Thyroid gland (tissue), 4 donors: ENCODE results near the gene DAAM2. TPM values are rescaled to one million over a fixed set of nuclear protein-coding genes. Genes with fewer than 3 reads are reported as not detected.

Source experiments
- DNase-seq, 2 donors: peaks; one replicate each; pipeline ENCODE4 v3.0.0-alpha.2; 2019
- H3K27ac ChIP-seq, 3 donors: fragments of 200-600 bp; sonication (generic); 1 replicate in 2 of 3; 2 replicates in 1 of 3; pipeline ENCODE4 v1.5.1; 2016 to 2019; ENCODE audit warnings: mild to moderate bottlenecking in 1 of 3, moderate library complexity in 1 of 3
- H3K27me3 ChIP-seq: fragments of 200-600 bp; sonication (generic); one replicate; pipeline ENCODE4 v1.5.1; 2019
- H3K36me3 ChIP-seq, 2 donors: fragments of 200-600 bp; sonication (generic); one replicate each; pipeline ENCODE4 v1.5.1; 2016 to 2019
- H3K4me1 ChIP-seq, 2 donors: fragments of 200-600 bp; sonication (generic); one replicate each; pipeline ENCODE4 v1.5.1; 2017 to 2019
- H3K4me3 ChIP-seq, 3 donors: fragments of 200-600 bp; sonication (generic); replicated peaks in 1 of 3; 1 replicate in 2 of 3; 2 replicates in 1 of 3; pipeline ENCODE4 v1.5.1; 2016; ENCODE audit warnings: mild to moderate bottlenecking in 1 of 3
- H3K9me3 ChIP-seq: fragments of 200-600 bp; sonication (generic); one replicate; pipeline ENCODE4 v1.5.1; 2017
- POLR2A ChIP-seq, 2 donors: fragments of 450-650 bp; IDR thresholded peaks; one replicate each; pipeline ENCODE4 v1.6.1; 2017; ENCODE audit warnings: antibody characterized with exemption in 2 of 2, mild to moderate bottlenecking in 2 of 2, moderate library complexity in 1 of 2
- WGBS, 2 donors: methylation state at CpG; one replicate each; pipeline ENCODE4 v1.1.5; 2017; 5-methylcytosine and 5-hydroxymethylcytosine counted together
- intact Hi-C: fragments of 100-400 bp; cut with DNase I; formaldehyde crosslinking; loops from one replicate; pipeline ENCODE4 v1.15.1; 2023
- total RNA-seq, 4 donors: library from RNA; depleted of rRNA; stranded (reverse); fragments of >200 nt; gene quantifications; one replicate each; pipeline ENCODE4 v1.2.3, GENCODE V29; 2016
- TF ChIP-seq, protein P1 (sequence below), 6 experiments: fragments of 200-600 bp in 3 of 6; fragments of 450-650 bp in 3 of 6; sonication (generic) in 3 of 6; IDR thresholded peaks; one replicate each; pipeline ENCODE4 v1.5.1; 2016 to 2019; ENCODE audit warnings: antibody characterized with exemption in 6 of 6, mild to moderate bottlenecking in 2 of 6, inconsistent platforms in 1 of 6, moderate library complexity in 1 of 6

DAAM2 gene
- total RNA-seq, 4 donors from 2014 or later = 17.8 to 37.0 (median 23.8) TPM

DNA sequence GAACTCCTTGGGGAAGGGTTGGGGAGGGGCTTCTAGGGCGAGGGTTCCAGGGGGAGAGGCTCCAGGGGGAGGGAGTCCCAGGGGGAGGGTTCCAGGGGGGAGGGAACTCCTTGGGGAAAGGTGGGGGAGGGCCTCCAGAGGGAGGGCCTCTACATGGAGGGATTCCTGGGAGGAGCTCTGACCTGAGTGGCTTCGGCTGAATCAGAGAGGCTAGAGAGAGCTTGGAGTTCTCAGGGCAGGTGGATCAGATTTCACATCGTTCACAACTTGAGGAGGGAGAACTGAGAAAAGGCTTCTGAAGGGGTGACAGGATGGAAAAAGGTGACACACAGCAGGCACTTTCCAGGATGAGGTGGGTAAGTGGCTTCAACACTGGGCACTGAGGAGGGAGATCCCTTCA lies 49.1 kb downstream of the DAAM2 start:
- Histone ChIP-seq H3K9me3 (no peaks in the 10 kb centered on the region), H3K36me3 (no peaks in the 10 kb centered on the region), H3K4me3 (no peak overlapping the region), H3K4me1 (peaks cover 11 to 16% of the 10 kb centered on the region in 2 donors), H3K27ac (peak overlapping the region in 2 of 3 donors; percentile 53 to 63), H3K27me3 (no peaks in the 10 kb centered on the region)
- DNase-seq = peak; percentile 21 to 33
- intact Hi-C loops = no loop called here
- 15 to 16% methylated on average over 2 to 3 of the region's 3 CpGs for WGBS, 2 donors
- TF ChIP-seq POLR2A (IDR thresholded peaks at IDR 0.05) = no peak
- TF ChIP-seq, protein P1, sequence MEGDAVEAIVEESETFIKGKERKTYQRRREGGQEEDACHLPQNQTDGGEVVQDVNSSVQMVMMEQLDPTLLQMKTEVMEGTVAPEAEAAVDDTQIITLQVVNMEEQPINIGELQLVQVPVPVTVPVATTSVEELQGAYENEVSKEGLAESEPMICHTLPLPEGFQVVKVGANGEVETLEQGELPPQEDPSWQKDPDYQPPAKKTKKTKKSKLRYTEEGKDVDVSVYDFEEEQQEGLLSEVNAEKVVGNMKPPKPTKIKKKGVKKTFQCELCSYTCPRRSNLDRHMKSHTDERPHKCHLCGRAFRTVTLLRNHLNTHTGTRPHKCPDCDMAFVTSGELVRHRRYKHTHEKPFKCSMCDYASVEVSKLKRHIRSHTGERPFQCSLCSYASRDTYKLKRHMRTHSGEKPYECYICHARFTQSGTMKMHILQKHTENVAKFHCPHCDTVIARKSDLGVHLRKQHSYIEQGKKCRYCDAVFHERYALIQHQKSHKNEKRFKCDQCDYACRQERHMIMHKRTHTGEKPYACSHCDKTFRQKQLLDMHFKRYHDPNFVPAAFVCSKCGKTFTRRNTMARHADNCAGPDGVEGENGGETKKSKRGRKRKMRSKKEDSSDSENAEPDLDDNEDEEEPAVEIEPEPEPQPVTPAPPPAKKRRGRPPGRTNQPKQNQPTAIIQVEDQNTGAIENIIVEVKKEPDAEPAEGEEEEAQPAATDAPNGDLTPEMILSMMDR (IDR thresholded peaks at IDR 0.05) = no peak

DNA sequence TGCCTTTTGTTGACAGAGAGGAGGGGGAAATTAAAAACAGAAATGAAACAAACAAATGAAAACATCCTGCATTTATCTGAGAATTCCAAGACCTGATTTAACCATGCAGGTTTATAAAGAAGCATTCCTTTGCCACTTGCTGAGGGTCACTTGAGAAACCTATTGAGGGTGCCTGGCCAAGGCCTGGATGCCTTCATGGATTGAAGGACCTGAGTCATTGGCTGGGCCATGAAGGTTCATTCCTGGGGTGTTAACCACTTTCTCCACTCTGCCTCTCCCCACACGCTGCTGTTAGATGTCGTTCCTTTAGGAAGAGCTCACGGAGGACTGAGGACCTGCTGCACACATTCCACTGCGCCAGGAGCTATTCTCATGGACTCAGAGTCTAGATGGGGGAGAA lies 49.7 kb downstream of the DAAM2 start:
- no peaks in the 10 kb centered on the region for H3K9me3 ChIP-seq
- 22 to 44% methylated on average over 4 of the region's 4 CpGs for WGBS, 2 donors
- no peak overlapping the region for H3K4me3 ChIP-seq
- TF ChIP-seq, protein P1 (IDR thresholded peaks at IDR 0.05) = no peak
- no peak for TF ChIP-seq POLR2A (IDR thresholded peaks at IDR 0.05)
- H3K27ac ChIP-seq = peak overlapping the region; percentile 31 to 63 (median 53)
- H3K36me3 ChIP-seq = no peaks in the 10 kb centered on the region
- peaks cover 11 to 18% of the 10 kb centered on the region in 2 donors for H3K4me1 ChIP-seq
- no peaks in the 10 kb centered on the region for H3K27me3 ChIP-seq
- peak; percentile 76 to 81 for DNase-seq
- intact Hi-C loops = no loop called here

DNA sequence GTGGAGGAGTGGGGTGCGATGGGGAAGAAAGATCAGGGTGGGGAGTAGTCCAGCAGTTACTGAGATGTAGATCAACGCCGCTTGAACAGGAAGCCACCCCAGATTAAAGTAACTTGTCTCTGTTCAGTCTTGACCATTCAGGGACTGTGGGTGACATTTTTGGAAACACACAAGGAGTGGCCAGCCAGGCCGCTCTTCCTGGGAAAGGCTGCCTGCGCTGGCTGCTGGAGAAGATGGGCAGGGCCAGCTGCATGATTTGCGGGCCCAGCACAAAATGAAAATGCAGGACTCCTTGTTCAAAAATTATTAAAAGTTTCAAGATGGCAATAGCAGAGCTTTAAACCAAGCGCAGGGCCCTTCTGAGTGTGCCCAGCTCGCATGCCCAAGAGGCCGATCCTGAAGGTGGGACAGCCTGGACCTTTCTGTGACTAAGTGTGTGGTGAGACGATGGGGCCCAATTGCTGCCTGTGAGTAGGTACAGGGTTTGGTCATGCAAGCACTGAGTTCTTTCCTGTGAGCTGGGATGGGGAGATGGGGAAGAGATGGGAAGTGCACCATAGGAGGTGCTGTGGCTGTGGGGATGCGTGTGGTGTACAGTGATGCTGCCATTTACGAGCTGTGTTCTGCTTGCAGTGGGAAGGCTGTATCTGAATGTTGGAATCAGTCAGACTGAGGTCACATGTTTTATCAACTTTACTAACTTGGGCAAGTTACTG lies 51.3 kb downstream of the DAAM2 start:
- H3K9me3 ChIP-seq = no peaks in the 10 kb centered on the region
- H3K4me3 ChIP-seq = no peak overlapping the region
- no peak for DNase-seq
- H3K36me3 ChIP-seq = no peaks in the 10 kb centered on the region
- no peak overlapping the region for H3K27ac ChIP-seq
- no peaks in the 10 kb centered on the region for H3K27me3 ChIP-seq
- H3K4me1 ChIP-seq = peaks cover 11 to 27% of the 10 kb centered on the region in 2 donors
- intact Hi-C loops = no loop called here
- 84 to 87% methylated on average over 12 of the region's 12 CpGs for WGBS, 2 donors
- TF ChIP-seq POLR2A (IDR thresholded peaks at IDR 0.05) = no peak
- TF ChIP-seq, protein P1 (IDR thresholded peaks at IDR 0.05) = no peak

- no peaks in the 10 kb centered on the region for H3K27me3 ChIP-seq
- H3K9me3 ChIP-seq = no peaks in the 10 kb centered on the region
- no peak overlapping the region for H3K4me3 ChIP-seq
- H3K27ac ChIP-seq = no peak overlapping the region
- H3K4me1 ChIP-seq = peaks cover 11 to 27% of the 10 kb centered on the region in 2 donors
- DNase-seq = no peak
- no peak for TF ChIP-seq POLR2A (IDR thresholded peaks at IDR 0.05)
- TF ChIP-seq, protein P1 (IDR thresholded peaks at IDR 0.05) = no peak
- H3K36me3 ChIP-seq = no peaks in the 10 kb centered on the region
- intact Hi-C loops = no loop called here
- 94 to 98% methylated on average over 1 of the region's 1 CpG for WGBS, 2 donors
These were observed 52.7 kb downstream of the DAAM2 start for GRCh38 chr6:39844866-39845265.

DNA sequence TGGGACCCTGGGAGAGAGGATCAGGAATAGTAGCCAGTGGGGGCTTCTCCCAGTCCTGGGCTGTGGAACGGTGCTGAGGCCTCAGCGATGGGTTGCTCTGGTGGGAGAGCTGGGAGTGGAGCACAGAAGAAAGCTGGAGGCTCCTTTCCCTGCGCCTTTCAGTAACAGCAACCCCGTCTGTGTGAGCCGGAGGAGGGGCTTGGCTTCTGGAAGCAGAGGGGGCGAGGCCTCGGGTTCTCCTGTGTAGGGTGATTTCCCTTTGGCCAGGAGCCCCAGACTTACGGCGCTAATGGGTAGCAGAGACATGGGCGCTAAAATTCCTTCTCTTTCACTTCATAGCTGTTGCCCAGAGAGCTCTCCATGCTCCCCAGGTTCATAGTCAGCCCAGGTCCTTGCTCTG lies 55.0 kb downstream of the DAAM2 start:
- no peak overlapping the region for H3K27ac ChIP-seq
- H3K4me3 ChIP-seq = no peak overlapping the region
- peak in 1 of 2 donors; percentile 50 for DNase-seq
- TF ChIP-seq, protein P1 (IDR thresholded peaks at IDR 0.05) = no peak
- no peak for TF ChIP-seq POLR2A (IDR thresholded peaks at IDR 0.05)
- H3K4me1 ChIP-seq = peaks cover 2 to 20% of the 10 kb centered on the region in 2 donors
- WGBS, 2 donors = 40 to 48% methylated on average over 5 to 8 of the region's 10 CpGs
- H3K27me3 ChIP-seq = no peaks in the 10 kb centered on the region
- H3K9me3 ChIP-seq = no peaks in the 10 kb centered on the region
- H3K36me3 ChIP-seq = no peaks in the 10 kb centered on the region
- intact Hi-C loops = no loop called here
